ENCODE results near the gene ELMOD3. TPM values are rescaled to one million over a fixed set of nuclear protein-coding genes. Genes with fewer than 3 reads are reported as not detected.
A peak's percentile ranks its signal among the peaks of the same experiment; 100 is the strongest.

Gene ELMOD3
- total RNA-seq, 2 donors from 2014 or later: 12.4 to 18.9 TPM

DNA sequence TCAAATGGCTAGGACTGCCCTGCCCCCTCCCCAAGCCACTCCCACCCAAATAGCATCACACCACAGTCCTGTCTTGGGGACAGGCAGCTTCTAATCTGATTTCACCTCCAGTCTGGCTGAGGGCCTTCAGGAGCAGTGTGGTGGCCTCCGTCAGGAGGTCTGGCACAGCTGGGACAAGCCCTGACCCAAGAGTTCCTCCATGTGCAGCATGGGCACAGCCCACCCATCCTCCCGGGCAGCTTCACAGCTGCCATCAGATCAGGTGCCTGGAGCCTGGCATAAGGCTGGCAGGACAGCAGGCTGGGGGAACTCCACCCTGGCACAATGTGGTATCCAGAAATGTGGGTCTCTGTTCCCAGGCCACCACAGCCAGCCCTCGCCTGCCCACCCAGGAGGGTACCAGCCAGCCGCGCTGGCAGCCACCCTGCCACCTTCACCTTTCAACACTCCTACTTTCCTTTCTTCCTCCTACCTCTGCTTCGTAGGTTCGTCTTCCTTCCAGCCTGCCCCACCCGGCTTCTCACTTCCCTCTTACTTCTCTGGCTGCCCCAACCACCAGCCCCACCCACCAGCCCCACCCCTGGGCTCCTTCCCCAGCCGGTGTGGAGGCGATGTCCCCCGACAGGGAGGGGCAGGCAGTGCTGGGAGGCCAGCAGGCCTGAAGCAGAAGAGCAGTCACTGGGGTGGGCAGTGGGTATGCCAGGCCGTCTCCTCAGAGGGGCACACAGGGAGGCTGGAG, 55.4 kb downstream of the ELMOD3 start, which contains the start of gene CAPG:
Gene CAPG, minus strand, starts transcription at position 522 of the 739 bp plus-strand sequence. CDS start 8,221 bp downstream, outside the sequence.
- Histone ChIP-seq H3K4me3 (ENCODE audit: low read length) (no peak within 1 kb of the TSS), H3K4me1 (ENCODE audit: control insufficient read depth, insufficient read depth, low read length) (peaks cover 4% of the 10 kb centered on the region), H3K36me3 (ENCODE audit: control insufficient read depth, insufficient read depth, low read length) (no peaks in the 10 kb centered on the region), H3K9ac (ENCODE audit: extremely low read depth, low read length, poor library complexity, severe bottlenecking) (no peak within 1 kb of the TSS), H3K27me3 (ENCODE audit: control insufficient read depth, insufficient read depth, low read length, poor library complexity, severe bottlenecking) (no peaks in the 10 kb centered on the region), H3K27ac (ENCODE audit: low read depth, low read length) (no peak within 1 kb of the TSS), H3K9me3 (ENCODE audit: control insufficient read depth, low read length) (no peaks in the 10 kb centered on the region)
- no peaks in the 10 kb centered on the region for H3K36me3 Mint-ChIP-seq (ENCODE audit: low read depth)
- DNase-seq: peak; percentile 77
- peaks cover 22% of the 10 kb centered on the region for H3K4me1 Mint-ChIP-seq
- TF ChIP-seq, protein P1, sequence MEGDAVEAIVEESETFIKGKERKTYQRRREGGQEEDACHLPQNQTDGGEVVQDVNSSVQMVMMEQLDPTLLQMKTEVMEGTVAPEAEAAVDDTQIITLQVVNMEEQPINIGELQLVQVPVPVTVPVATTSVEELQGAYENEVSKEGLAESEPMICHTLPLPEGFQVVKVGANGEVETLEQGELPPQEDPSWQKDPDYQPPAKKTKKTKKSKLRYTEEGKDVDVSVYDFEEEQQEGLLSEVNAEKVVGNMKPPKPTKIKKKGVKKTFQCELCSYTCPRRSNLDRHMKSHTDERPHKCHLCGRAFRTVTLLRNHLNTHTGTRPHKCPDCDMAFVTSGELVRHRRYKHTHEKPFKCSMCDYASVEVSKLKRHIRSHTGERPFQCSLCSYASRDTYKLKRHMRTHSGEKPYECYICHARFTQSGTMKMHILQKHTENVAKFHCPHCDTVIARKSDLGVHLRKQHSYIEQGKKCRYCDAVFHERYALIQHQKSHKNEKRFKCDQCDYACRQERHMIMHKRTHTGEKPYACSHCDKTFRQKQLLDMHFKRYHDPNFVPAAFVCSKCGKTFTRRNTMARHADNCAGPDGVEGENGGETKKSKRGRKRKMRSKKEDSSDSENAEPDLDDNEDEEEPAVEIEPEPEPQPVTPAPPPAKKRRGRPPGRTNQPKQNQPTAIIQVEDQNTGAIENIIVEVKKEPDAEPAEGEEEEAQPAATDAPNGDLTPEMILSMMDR (conservative IDR thresholded peaks at IDR 0.05): no peak
- 76 to 85% methylated on average over 4 to 12 of the region's 12 CpGs for WGBS, 2 experiments (ENCODE audit: insufficient coverage in 1 of 2, insufficient read length in 1 of 2)
- H3K9me3 Mint-ChIP-seq: no peaks in the 10 kb centered on the region
- H3K27ac Mint-ChIP-seq: peak within 1 kb of the TSS; percentile 39
- H3K27me3 Mint-ChIP-seq (ENCODE audit: insufficient read depth): no peaks in the 10 kb centered on the region
- no peak within 1 kb of the TSS for H3K4me3 Mint-ChIP-seq

DNA sequence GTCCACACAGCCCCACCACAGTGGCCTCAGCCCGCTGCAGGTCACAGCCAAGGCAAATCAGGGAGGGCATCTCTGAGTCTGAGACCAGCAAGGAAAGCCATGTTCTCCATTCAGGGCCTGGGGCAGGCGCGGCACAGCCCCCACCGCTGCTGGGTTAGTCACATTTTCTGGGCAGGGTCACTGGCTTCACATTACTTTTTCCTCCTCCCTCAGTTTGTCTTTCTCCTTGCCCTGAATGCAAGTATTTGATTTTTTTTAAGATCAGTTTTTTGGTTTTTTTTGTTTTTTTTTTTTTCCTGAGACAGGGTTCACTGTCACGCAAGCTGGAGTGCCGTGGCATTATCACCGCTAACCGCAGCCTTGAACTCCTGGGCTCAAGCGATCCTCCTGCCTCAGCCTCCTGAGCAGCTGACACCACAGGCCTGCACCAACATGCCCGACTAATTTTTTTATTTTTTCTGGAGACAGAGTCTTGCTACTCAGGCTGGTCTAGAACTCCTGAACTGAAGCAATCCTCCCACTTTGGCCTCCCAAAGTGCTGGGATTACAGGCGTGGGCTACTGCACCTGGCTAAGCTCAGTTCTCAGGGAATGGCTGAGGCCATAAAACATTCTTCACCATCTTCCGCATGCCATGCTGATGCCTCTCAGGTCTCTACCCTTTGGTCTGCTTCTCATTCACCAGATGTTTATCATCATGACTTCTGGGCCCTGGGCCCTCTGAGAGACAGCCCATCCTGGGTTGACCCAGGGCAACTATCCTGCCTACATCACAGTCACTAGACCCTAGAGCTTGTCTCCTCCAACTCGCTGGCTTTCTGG, 56.2 kb downstream of the ELMOD3 start:
- Histone ChIP-seq H3K4me3 (ENCODE audit: low read length) (no peak overlapping the region), H3K27ac (ENCODE audit: low read depth, low read length) (no peak overlapping the region), H3K4me1 (ENCODE audit: control insufficient read depth, insufficient read depth, low read length) (peaks cover 4% of the 10 kb centered on the region), H3K36me3 (ENCODE audit: control insufficient read depth, insufficient read depth, low read length) (no peaks in the 10 kb centered on the region), H3K9ac (ENCODE audit: extremely low read depth, low read length, poor library complexity, severe bottlenecking) (no peak overlapping the region), H3K27me3 (ENCODE audit: control insufficient read depth, insufficient read depth, low read length, poor library complexity, severe bottlenecking) (no peaks in the 10 kb centered on the region), H3K9me3 (ENCODE audit: control insufficient read depth, low read length) (no peaks in the 10 kb centered on the region)
- Mint-ChIP-seq H3K27me3 (ENCODE audit: insufficient read depth) (no peaks in the 10 kb centered on the region), H3K27ac (peak overlapping the region; percentile 15), H3K36me3 (ENCODE audit: low read depth) (no peaks in the 10 kb centered on the region), H3K9me3 (no peaks in the 10 kb centered on the region), H3K4me3 (no peak overlapping the region), H3K4me1 (peaks cover 16% of the 10 kb centered on the region)
- no peak for DNase-seq
- 88 to 90% methylated on average over 8 to 13 of the region's 13 CpGs for WGBS, 2 experiments (ENCODE audit: insufficient coverage in 1 of 2, insufficient read length in 1 of 2)
- TF ChIP-seq, protein P1 (conservative IDR thresholded peaks at IDR 0.05): no peak

DNA sequence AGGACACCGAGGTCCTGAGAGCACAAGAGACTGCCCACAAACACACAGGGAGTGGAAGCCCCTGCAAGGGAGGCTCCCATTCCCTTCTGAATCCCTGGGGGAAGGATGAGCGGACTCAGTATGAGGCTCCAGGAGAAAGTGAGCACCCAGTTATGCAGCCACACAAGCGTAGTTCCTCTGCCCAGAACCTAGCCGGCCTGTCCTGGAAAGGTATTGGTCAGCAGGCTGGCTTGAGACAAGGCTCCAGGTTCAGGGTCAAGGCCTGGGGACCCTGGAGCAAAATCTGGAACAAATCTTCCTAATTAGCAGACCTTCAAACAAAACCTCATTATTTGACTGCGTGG, 56.8 kb downstream of the ELMOD3 start:
- Histone ChIP-seq H3K27ac (ENCODE audit: low read depth, low read length) (no peak overlapping the region), H3K27me3 (ENCODE audit: control insufficient read depth, insufficient read depth, low read length, poor library complexity, severe bottlenecking) (no peaks in the 10 kb centered on the region), H3K36me3 (ENCODE audit: control insufficient read depth, insufficient read depth, low read length) (no peaks in the 10 kb centered on the region), H3K4me3 (ENCODE audit: low read length) (no peak overlapping the region), H3K9me3 (ENCODE audit: control insufficient read depth, low read length) (no peaks in the 10 kb centered on the region), H3K4me1 (ENCODE audit: control insufficient read depth, insufficient read depth, low read length) (peaks cover 4% of the 10 kb centered on the region), H3K9ac (ENCODE audit: extremely low read depth, low read length, poor library complexity, severe bottlenecking) (no peak overlapping the region)
- Mint-ChIP-seq H3K27me3 (ENCODE audit: insufficient read depth) (no peaks in the 10 kb centered on the region), H3K9me3 (no peaks in the 10 kb centered on the region), H3K27ac (peak overlapping the region; percentile 15), H3K4me3 (no peak overlapping the region), H3K4me1 (peaks cover 16% of the 10 kb centered on the region), H3K36me3 (ENCODE audit: low read depth) (no peaks in the 10 kb centered on the region)
- 95 to 100% methylated on average over 3 to 5 of the region's 5 CpGs for WGBS, 2 experiments (ENCODE audit: insufficient coverage in 1 of 2, insufficient read length in 1 of 2)
- TF ChIP-seq, protein P1 (conservative IDR thresholded peaks at IDR 0.05): no peak
- no peak for DNase-seq

Data from endodermal cell (in vitro differentiated cells).